Astrocyte (in vitro differentiated cells and primary cell): Measurements from ENCODE around the gene SHANK1.

Experiments used
- EZH2 ChIP-seq: IDR thresholded peaks from 2 replicates; pipeline ENCODE4 v1.6.1; 2012; ENCODE audit warnings: mild to moderate bottlenecking, low read length, inconsistent platforms; ENCODE audit not compliant: insufficient read depth
- TF ChIP-seq, protein P1 (sequence below): IDR thresholded peaks from 2 replicates; pipeline ENCODE4 v1.5.1; 2011; ENCODE audit warnings: low read depth, mild to moderate bottlenecking, inconsistent platforms, low read length, moderate library complexity; ENCODE audit not compliant: insufficient read depth

DNA sequence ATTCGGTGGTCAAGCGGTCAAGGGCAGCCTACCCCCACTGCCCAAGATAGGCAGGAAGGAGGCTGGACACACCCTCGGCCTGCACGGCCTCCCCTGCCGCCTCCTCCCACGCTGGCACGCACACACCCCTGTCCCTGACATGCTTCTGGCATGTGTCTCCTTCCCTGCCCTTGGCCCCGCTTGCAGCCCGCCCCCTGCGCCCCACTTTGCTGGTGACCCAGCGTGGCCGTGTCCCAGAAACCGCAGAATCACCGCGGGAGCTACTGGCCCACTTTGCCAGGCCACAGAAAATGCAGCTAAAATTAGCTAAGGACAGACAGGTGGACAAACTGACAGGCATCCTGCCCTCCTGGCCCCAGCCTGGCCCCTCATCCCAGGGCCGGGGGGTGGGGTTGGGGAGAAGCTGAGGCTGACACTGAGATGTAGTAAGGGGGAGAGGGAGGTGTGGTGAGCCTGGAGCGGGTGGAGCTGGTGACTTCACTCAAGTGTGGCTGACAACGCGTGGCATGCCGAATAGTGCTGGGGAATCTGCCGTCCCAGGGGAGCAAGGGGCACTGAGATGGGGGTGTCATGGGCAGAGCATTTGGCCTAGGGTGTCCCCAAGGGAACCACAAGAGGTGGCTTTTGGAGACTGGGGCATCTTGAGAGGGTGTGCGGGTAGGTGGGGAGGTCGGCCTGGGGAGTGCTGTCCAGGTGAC lies 2.4 kb downstream of the SHANK1 start:
- TF ChIP-seq, protein P1, sequence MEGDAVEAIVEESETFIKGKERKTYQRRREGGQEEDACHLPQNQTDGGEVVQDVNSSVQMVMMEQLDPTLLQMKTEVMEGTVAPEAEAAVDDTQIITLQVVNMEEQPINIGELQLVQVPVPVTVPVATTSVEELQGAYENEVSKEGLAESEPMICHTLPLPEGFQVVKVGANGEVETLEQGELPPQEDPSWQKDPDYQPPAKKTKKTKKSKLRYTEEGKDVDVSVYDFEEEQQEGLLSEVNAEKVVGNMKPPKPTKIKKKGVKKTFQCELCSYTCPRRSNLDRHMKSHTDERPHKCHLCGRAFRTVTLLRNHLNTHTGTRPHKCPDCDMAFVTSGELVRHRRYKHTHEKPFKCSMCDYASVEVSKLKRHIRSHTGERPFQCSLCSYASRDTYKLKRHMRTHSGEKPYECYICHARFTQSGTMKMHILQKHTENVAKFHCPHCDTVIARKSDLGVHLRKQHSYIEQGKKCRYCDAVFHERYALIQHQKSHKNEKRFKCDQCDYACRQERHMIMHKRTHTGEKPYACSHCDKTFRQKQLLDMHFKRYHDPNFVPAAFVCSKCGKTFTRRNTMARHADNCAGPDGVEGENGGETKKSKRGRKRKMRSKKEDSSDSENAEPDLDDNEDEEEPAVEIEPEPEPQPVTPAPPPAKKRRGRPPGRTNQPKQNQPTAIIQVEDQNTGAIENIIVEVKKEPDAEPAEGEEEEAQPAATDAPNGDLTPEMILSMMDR, result no peak
- no peak for TF ChIP-seq EZH2
